ENCODE data around the gene IQGAP2.
"Not testable (repeated sequence)": the region's sequence is repeated elsewhere in the genome, so short reads cannot be mapped to it uniquely, and the experiment has no call there.

Gene IQGAP2

GRCh38 chr5:76735762-76736545, 332.9 kb downstream of the IQGAP2 start:
- Mint-ChIP-seq H3K4me3 (no peak overlapping the region), H3K4me1 (ENCODE audit: low read depth) (peaks cover 55% of the 10 kb centered on the region), H3K36me3 (ENCODE audit: low read depth) (no peaks in the 10 kb centered on the region), H3K27ac (no peak overlapping the region), H3K27me3 (peaks cover 2% of the 10 kb centered on the region), H3K9me3 (peaks cover 2% of the 10 kb centered on the region)
- DNase-seq = no peak

- H3K36me3 Mint-ChIP-seq (ENCODE audit: low read depth) = no peaks in the 10 kb centered on the region
- H3K27me3 Mint-ChIP-seq = peaks cover 2% of the 10 kb centered on the region
- no peak for DNase-seq
- H3K9me3 Mint-ChIP-seq = no peaks in the 10 kb centered on the region
- H3K27ac Mint-ChIP-seq = peak overlapping the region; percentile 37
- peaks cover 62% of the 10 kb centered on the region for H3K4me1 Mint-ChIP-seq (ENCODE audit: low read depth)
- H3K4me3 Mint-ChIP-seq = no peak overlapping the region
Measured at GRCh38 chr5:76736679-76737556, 333.8 kb downstream of the IQGAP2 start.

- H3K4me3 Mint-ChIP-seq = no peak overlapping the region
Measured at GRCh38 chr5:76737846-76738245, 334.8 kb downstream of the IQGAP2 start.

DNA sequence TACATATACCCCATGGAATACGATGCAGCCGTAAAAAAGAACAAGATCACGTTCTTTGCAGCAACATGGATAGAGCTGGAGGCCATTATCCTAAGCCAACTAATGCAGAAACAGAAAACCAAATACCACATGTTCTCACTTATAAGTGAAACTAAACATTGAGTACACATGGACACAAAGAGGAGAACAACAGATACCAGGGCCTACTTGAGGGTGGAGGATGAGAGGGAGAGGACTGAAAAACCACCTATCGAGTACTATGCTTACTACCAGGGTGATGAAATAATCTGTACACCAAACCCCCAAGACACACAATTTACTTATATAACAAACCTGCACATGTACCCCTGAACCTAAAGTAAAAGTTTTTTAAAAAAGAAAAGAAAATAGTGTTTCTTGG, 338.4 kb downstream of the IQGAP2 start:
- H3K9me3 Mint-ChIP-seq; H3K36me3 Mint-ChIP-seq (ENCODE audit: low read depth); H3K27me3 Mint-ChIP-seq; H3K27ac Mint-ChIP-seq; DNase-seq; H3K4me3 Mint-ChIP-seq: not testable (repeated sequence)
- H3K4me1 Mint-ChIP-seq (ENCODE audit: low read depth) = peaks cover 35% of the 10 kb centered on the region

More at GRCh38 chr5:76737846-76738245, 334.8 kb downstream of the IQGAP2 start:
- H3K4me1 Mint-ChIP-seq (ENCODE audit: low read depth) = peaks cover 55% of the 10 kb centered on the region
- DNase-seq = no peak
- H3K9me3 Mint-ChIP-seq = no peaks in the 10 kb centered on the region
- H3K27ac Mint-ChIP-seq = peak overlapping the region; percentile 90
- H3K36me3 Mint-ChIP-seq (ENCODE audit: low read depth) = no peaks in the 10 kb centered on the region
- no peaks in the 10 kb centered on the region for H3K27me3 Mint-ChIP-seq

GRCh38 chr5:76742583-76742982, 339.5 kb downstream of the IQGAP2 start:
- Mint-ChIP-seq H3K27ac (no peak overlapping the region), H3K27me3 (no peaks in the 10 kb centered on the region), H3K4me3 (no peak overlapping the region), H3K36me3 (ENCODE audit: low read depth) (no peaks in the 10 kb centered on the region), H3K9me3 (no peaks in the 10 kb centered on the region), H3K4me1 (ENCODE audit: low read depth) (peaks cover 29% of the 10 kb centered on the region)
- DNase-seq = no peak

- Mint-ChIP-seq H3K27ac (no peak overlapping the region), H3K4me1 (ENCODE audit: low read depth) (peaks cover 11% of the 10 kb centered on the region), H3K27me3 (no peaks in the 10 kb centered on the region), H3K36me3 (ENCODE audit: low read depth) (no peaks in the 10 kb centered on the region), H3K9me3 (no peaks in the 10 kb centered on the region), H3K4me3 (no peak overlapping the region)
- DNase-seq = no peak
Measured at GRCh38 chr5:76744632-76745031, 341.5 kb downstream of the IQGAP2 start.

GRCh38 chr5:76745670-76746069, 342.6 kb downstream of the IQGAP2 start:
- no peaks in the 10 kb centered on the region for H3K9me3 Mint-ChIP-seq
- H3K36me3 Mint-ChIP-seq (ENCODE audit: low read depth) = no peaks in the 10 kb centered on the region
- H3K4me3 Mint-ChIP-seq = no peak overlapping the region
- H3K4me1 Mint-ChIP-seq (ENCODE audit: low read depth) = peaks cover 8% of the 10 kb centered on the region
- DNase-seq = no peak
- no peak overlapping the region for H3K27ac Mint-ChIP-seq
- no peaks in the 10 kb centered on the region for H3K27me3 Mint-ChIP-seq

DNA sequence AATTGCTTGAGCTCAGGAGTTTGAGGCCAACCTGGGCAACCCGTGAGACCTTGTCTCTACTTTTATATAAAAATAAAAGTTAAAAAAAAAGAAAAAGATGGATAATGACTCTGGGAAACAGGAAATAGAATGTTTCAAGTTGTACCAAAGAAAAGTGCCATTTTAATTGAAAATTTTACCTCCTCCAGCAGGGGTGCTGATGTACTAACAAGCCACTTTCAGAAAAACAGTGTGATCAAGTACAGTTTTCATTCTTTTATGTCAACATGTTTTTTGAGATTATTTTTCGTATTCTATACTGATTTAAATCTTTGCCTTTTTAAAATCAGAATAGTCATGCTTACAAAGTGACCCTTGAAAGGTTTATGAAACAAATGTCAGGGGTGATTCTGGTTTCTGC, 343.6 kb downstream of the IQGAP2 start:
- Mint-ChIP-seq H3K36me3 (ENCODE audit: low read depth) (no peaks in the 10 kb centered on the region), H3K4me1 (ENCODE audit: low read depth) (no peaks in the 10 kb centered on the region), H3K27ac (no peak overlapping the region), H3K4me3 (no peak overlapping the region), H3K27me3 (no peaks in the 10 kb centered on the region), H3K9me3 (no peaks in the 10 kb centered on the region)
- DNase-seq = no peak

GRCh38 chr5:76747706-76748105, 344.6 kb downstream of the IQGAP2 start:
- H3K36me3 Mint-ChIP-seq (ENCODE audit: low read depth) = no peaks in the 10 kb centered on the region
- no peaks in the 10 kb centered on the region for H3K9me3 Mint-ChIP-seq
- no peak overlapping the region for H3K27ac Mint-ChIP-seq
- H3K27me3 Mint-ChIP-seq = no peaks in the 10 kb centered on the region
- H3K4me3 Mint-ChIP-seq = no peak overlapping the region
- H3K4me1 Mint-ChIP-seq (ENCODE audit: low read depth) = no peaks in the 10 kb centered on the region
- no peak for DNase-seq

DNA sequence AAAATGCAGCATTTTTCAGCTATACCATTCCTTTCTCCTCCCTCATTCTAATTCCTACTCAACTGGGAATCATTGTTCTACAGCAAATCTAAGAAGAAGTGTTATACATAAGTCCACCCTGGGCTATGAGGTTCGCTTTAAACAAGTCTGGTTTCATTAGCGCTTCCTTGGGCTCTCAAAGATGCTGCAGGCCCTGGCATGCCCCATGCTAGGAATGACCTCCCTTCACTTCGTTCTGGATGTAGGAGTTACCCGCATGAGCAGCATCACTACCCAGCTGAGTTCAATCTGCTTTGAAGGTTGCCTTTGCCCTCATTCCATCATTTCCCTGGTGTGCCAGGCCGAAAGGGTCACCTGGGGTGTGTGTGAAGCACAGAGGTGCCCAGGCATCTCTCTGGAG, 348.2 kb downstream of the IQGAP2 start:
- no peaks in the 10 kb centered on the region for H3K4me1 Mint-ChIP-seq (ENCODE audit: low read depth)
- no peak overlapping the region for H3K27ac Mint-ChIP-seq
- no peak overlapping the region for H3K4me3 Mint-ChIP-seq
- H3K9me3 Mint-ChIP-seq = no peaks in the 10 kb centered on the region
- H3K27me3 Mint-ChIP-seq = no peaks in the 10 kb centered on the region
- DNase-seq = no peak
- H3K36me3 Mint-ChIP-seq (ENCODE audit: low read depth) = no peaks in the 10 kb centered on the region

DNA sequence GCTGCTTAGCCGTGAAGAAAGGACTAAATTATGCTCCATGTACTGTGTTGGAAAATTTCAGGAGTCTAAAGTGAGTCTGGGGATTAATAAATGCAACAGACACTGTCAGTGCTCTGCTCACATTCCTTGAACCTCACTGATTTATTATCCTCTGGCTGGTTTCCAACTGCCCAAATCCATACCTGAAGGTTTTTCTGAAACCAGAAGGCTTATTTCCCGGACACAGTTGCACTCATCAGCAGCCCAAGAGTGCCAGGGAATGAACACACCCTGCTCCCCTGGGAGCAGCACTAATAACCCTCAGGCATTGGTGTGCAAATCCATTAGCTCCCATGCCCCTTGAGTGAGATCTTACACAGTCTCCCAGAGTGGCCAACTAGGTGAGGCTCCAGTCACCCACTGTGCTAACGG, 351.6 kb downstream of the IQGAP2 start:
- Mint-ChIP-seq H3K4me3 (no peak overlapping the region), H3K9me3 (no peaks in the 10 kb centered on the region), H3K27me3 (no peaks in the 10 kb centered on the region), H3K4me1 (ENCODE audit: low read depth) (no peaks in the 10 kb centered on the region), H3K36me3 (ENCODE audit: low read depth) (no peaks in the 10 kb centered on the region), H3K27ac (no peak overlapping the region)
- DNase-seq = no peak

DNA sequence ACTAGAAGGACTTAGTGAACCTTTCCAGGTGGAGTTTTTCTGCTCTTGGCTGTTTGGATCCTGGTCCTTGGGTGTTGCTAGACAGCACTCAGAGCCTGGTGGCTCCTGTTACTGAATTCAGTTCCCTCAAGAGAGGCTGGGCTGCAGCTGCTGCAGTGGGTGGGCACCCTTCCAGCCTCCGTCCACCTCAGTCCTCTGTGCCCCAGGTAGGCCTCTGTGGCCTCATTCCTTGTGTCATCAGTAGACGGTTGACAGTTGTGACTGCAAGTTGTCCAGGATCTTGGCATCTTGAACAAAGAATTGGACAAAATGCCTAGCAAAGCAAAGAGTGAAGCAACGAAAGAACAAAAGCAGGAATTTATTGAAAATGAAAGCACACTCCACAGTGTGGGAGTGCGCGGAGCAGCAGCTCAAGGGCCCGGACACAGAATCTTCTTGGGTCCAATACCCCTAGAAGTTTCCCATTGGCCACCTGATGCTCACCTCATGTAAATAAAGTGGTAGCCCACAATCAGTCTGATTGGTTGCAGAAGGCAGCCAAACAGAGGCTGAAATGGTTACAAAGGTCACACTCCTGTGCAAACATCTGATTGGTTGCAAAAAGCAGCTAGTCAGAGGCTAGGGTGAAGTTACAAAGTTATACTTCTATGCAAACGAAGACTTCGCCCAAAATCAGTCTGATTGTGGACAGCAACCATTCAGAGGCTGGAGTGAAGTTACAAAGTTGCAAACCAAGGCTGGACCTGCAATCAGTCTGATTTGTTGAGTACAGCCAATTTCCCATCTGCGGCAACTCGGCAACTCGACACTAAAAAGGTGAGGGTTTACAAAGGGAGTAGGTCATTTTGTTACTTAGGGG, 352.9 kb downstream of the IQGAP2 start:
- Mint-ChIP-seq H3K27ac (no peak overlapping the region), H3K36me3 (ENCODE audit: low read depth) (no peaks in the 10 kb centered on the region), H3K4me1 (ENCODE audit: low read depth) (no peaks in the 10 kb centered on the region), H3K9me3 (no peaks in the 10 kb centered on the region), H3K4me3 (no peak overlapping the region), H3K27me3 (no peaks in the 10 kb centered on the region)
- no peak for DNase-seq

DNA sequence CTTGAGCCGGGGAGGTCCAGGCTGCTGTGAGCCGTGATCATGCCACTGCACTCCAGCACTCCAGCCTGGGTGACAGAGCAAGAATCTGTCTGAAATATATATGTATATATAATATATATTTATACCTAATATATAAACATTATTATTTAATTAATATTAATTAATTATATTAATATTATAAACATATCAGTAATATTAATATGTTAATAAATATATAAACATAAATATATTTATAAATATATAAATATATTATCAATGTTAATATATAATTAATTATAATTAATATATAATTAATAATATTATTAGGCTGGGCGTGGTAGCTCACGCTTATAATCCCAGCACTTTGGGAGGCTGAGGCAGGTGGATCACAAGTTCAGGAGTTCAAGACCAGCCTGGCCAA, 354.0 kb downstream of the IQGAP2 start:
- Mint-ChIP-seq H3K9me3 (no peaks in the 10 kb centered on the region), H3K36me3 (ENCODE audit: low read depth) (no peaks in the 10 kb centered on the region), H3K4me1 (ENCODE audit: low read depth) (no peaks in the 10 kb centered on the region), H3K4me3 (no peak overlapping the region), H3K27me3 (no peaks in the 10 kb centered on the region), H3K27ac (no peak overlapping the region)
- DNase-seq = no peak

Data from activated T-cell treated with anti-CD3 and anti-CD28 coated beads, Interleukin-2, amount 50 U/mL, for 24 hours (primary cell).